Measurements from ENCODE around the gene MTREX.
A peak's percentile ranks its signal among the peaks of the same experiment; 100 is the strongest.

The MTREX gene

GRCh38 chr5:55325621-55326020 lies 17.8 kb downstream of the MTREX start:
- DNase-seq: peak; percentile 19

GRCh38 chr5:55327281-55327680 lies 19.5 kb downstream of the MTREX start:
- no peak for DNase-seq

- no peak for DNase-seq
Measured at GRCh38 chr5:55331321-55331720, 23.5 kb downstream of the MTREX start.

- DNase-seq: no peak
Measured at GRCh38 chr5:55333017-55333416, 25.2 kb downstream of the MTREX start.

GRCh38 chr5:55333811-55334210 lies 26.0 kb downstream of the MTREX start:
- DNase-seq: no peak

GRCh38 chr5:55338092-55338613 lies 30.4 kb downstream of the MTREX start:
- no peak for DNase-seq

- no peak for DNase-seq
Measured at GRCh38 chr5:55338810-55339243, 31.0 kb downstream of the MTREX start.

GRCh38 chr5:55343107-55343506 lies 35.3 kb downstream of the MTREX start:
- DNase-seq: no peak

- DNase-seq: no peak
Measured at GRCh38 chr5:55343609-55344008, 35.8 kb downstream of the MTREX start.

GRCh38 chr5:55344392-55344992 lies 36.7 kb downstream of the MTREX start:
- peak; percentile 74 for DNase-seq

- DNase-seq: no peak
Measured at GRCh38 chr5:55345327-55345726, 37.5 kb downstream of the MTREX start.

GRCh38 chr5:55347786-55348185 lies 40.0 kb downstream of the MTREX start:
- DNase-seq: peak; percentile 21

GRCh38 chr5:55350754-55351153 lies 43.0 kb downstream of the MTREX start:
- no peak for DNase-seq

GRCh38 chr5:55356896-55357295 lies 49.1 kb downstream of the MTREX start:
- DNase-seq: no peak

- DNase-seq: no peak
Measured at GRCh38 chr5:55360190-55360589, 52.4 kb downstream of the MTREX start.

- DNase-seq: no peak
Measured at GRCh38 chr5:55363856-55364255, 56.1 kb downstream of the MTREX start.

GRCh38 chr5:55364537-55365055 lies 56.8 kb downstream of the MTREX start:
- no peak for DNase-seq

- DNase-seq: no peak
Measured at GRCh38 chr5:55370291-55370925, 62.6 kb downstream of the MTREX start.

GRCh38 chr5:55371145-55371544 lies 63.4 kb downstream of the MTREX start:
- DNase-seq: no peak

- DNase-seq: no peak
Measured at GRCh38 chr5:55372130-55372925, 64.5 kb downstream of the MTREX start.

- DNase-seq: no peak
Measured at GRCh38 chr5:55377810-55378209, 70.0 kb downstream of the MTREX start.

- no peak for DNase-seq
Measured at GRCh38 chr5:55383254-55383653, 75.5 kb downstream of the MTREX start.

- no peak for DNase-seq
Measured at GRCh38 chr5:55384072-55384471, 76.3 kb downstream of the MTREX start.

GRCh38 chr5:55385227-55385626 lies 77.4 kb downstream of the MTREX start:
- no peak for DNase-seq
